Measurements from ENCODE around the gene ZNF282. TPM values are rescaled to one million over a fixed set of nuclear protein-coding genes. Genes with fewer than 3 reads are reported as not detected.

ZNF282 gene
- total RNA-seq, 4 donors from 2014 or later = 5.7 to 14.5 (median 13.1) TPM

GRCh38 chr7:149205690-149206381 is 10.5 kb downstream of the ZNF282 start:
- TF ChIP-seq, protein P1, sequence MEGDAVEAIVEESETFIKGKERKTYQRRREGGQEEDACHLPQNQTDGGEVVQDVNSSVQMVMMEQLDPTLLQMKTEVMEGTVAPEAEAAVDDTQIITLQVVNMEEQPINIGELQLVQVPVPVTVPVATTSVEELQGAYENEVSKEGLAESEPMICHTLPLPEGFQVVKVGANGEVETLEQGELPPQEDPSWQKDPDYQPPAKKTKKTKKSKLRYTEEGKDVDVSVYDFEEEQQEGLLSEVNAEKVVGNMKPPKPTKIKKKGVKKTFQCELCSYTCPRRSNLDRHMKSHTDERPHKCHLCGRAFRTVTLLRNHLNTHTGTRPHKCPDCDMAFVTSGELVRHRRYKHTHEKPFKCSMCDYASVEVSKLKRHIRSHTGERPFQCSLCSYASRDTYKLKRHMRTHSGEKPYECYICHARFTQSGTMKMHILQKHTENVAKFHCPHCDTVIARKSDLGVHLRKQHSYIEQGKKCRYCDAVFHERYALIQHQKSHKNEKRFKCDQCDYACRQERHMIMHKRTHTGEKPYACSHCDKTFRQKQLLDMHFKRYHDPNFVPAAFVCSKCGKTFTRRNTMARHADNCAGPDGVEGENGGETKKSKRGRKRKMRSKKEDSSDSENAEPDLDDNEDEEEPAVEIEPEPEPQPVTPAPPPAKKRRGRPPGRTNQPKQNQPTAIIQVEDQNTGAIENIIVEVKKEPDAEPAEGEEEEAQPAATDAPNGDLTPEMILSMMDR (IDR thresholded peaks at IDR 0.05; ENCODE audit: low read depth) = no peak

- TF ChIP-seq, protein P1 (IDR thresholded peaks at IDR 0.05; ENCODE audit: low read depth) = no peak
These were observed 12.1 kb downstream of the ZNF282 start for GRCh38 chr7:149207324-149208035.

- TF ChIP-seq, protein P1 (IDR thresholded peaks at IDR 0.05; ENCODE audit: low read depth) = no peak
These were observed 14.3 kb downstream of the ZNF282 start for GRCh38 chr7:149209518-149210269.

- TF ChIP-seq, protein P1 (IDR thresholded peaks at IDR 0.05; ENCODE audit: low read depth) = no peak
These were observed 15.2 kb downstream of the ZNF282 start for GRCh38 chr7:149210551-149210950.

GRCh38 chr7:149214020-149214720 is 18.8 kb downstream of the ZNF282 start:
- TF ChIP-seq, protein P1 (IDR thresholded peaks at IDR 0.05; ENCODE audit: low read depth) = no peak

DNA sequence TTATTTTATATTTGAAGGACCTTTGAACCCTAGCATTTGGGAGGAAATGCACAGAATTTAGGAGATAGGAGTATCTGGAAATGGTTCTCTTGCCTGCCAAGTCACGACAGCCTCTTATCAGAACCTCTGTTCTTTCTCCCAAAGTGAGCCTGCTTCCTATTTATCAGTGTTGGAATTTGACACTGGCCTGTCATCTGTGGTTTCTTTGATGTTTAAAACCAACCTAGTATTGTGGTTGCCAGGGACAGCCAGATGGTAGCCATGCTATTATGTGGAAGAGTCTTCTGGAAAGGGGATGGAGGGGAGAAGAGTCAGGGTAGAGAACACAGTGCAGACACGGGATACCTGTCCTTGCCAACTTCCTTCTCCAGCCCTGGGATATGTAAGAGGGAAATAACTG is 21.1 kb downstream of the ZNF282 start:
- TF ChIP-seq, protein P1 (IDR thresholded peaks at IDR 0.05; ENCODE audit: low read depth) = no peak
